Natural killer cell (primary cell): Measurements from ENCODE around the gene COL20A1. TPM values are rescaled to one million over a fixed set of nuclear protein-coding genes. Genes with fewer than 3 reads are reported as not detected.

ENCODE experiments used
- ATAC-seq, 3 donors: fragments of 150-1000 bp in 2 of 3; fragments of 200-7000 bp in 1 of 3; cut with Tn5 transposase; 1 replicate in 1 of 3; 2 replicates in 2 of 3; pipeline ENCODE4 v1.10.0; 2021; ENCODE audit warnings: mild to moderate bottlenecking in 2 of 3, moderate library complexity in 2 of 3
- DNase-seq, 2 donors: peaks; one replicate each; pipeline versions ENCODE4 v3.0.0 to v3.0.0-alpha.2; 2013 to 2021; ENCODE audit warnings: mixed read lengths in 1 of 2
- H3K27ac ChIP-seq: one replicate; pipeline ENCODE4 v1.5.1; 2013; ENCODE audit warnings: mild to moderate bottlenecking, low read length
- H3K27me3 ChIP-seq: one replicate; pipeline ENCODE4 v1.6.1; 2013; ENCODE audit warnings: low read length; ENCODE audit not compliant: control insufficient read depth, insufficient read depth
- H3K36me3 ChIP-seq: one replicate; pipeline ENCODE4 v1.6.1; 2013; ENCODE audit warnings: low read length; ENCODE audit not compliant: control insufficient read depth, insufficient read depth
- H3K4me1 ChIP-seq: one replicate; pipeline ENCODE4 v1.6.1; 2013; ENCODE audit warnings: low read length; ENCODE audit not compliant: control insufficient read depth, insufficient read depth
- H3K4me3 ChIP-seq: one replicate; pipeline ENCODE4 v1.5.1; 2013; ENCODE audit warnings: low read length
- H3K9me3 ChIP-seq: one replicate; pipeline ENCODE4 v1.6.1; 2013; ENCODE audit warnings: low read length; ENCODE audit not compliant: control insufficient read depth, insufficient read depth
- H3K27ac Mint-ChIP-seq, 2 donors: one replicate each; pipeline ENCODE4 v1.8.0; 2022; ENCODE audit warnings: mild to moderate bottlenecking in 2 of 2, mixed read lengths in 2 of 2, moderate library complexity in 1 of 2
- H3K27me3 Mint-ChIP-seq, 2 donors: one replicate each; pipeline ENCODE4 v1.8.0; 2022; ENCODE audit warnings: low read depth in 2 of 2, mixed read lengths in 2 of 2
- H3K36me3 Mint-ChIP-seq: one replicate; pipeline ENCODE4 v1.8.0; 2022; ENCODE audit warnings: mixed read lengths
- H3K4me1 Mint-ChIP-seq, 2 donors: one replicate each; pipeline ENCODE4 v1.8.0; 2022; ENCODE audit warnings: mixed read lengths in 2 of 2
- H3K4me3 Mint-ChIP-seq: one replicate; pipeline ENCODE4 v1.8.0; 2022; ENCODE audit warnings: mild to moderate bottlenecking, moderate library complexity, mixed read lengths
- H3K9me3 Mint-ChIP-seq, 2 donors: one replicate each; pipeline ENCODE4 v1.8.0; 2022; ENCODE audit warnings: mixed read lengths in 2 of 2
- CTCF ChIP-seq: fragments of 200-600 bp; IDR thresholded peaks from one replicate; pipeline ENCODE4 v1.8.0; 2022; ENCODE audit warnings: antibody characterized with exemption
- WGBS: methylation state at CpG from one replicate; pipeline ENCODE4 v1.1.7; 2013; ENCODE audit warnings: missing lambda C conversion rate; ENCODE audit not compliant: insufficient coverage; 5-methylcytosine and 5-hydroxymethylcytosine counted together
- intact Hi-C: fragments of 100-400 bp; cut with micrococcal nuclease; formaldehyde crosslinking; loops from one replicate; pipeline ENCODE4 v1.14.2; 2022
- total RNA-seq, 4 donors: library from RNA; stranded (reverse); fragments of 120-200 nt in 1 of 4; gene quantifications; one replicate each; pipeline versions ENCODE4 v1.2.3 to v1.2.4, GENCODE V29; 2013 to 2022

The COL20A1 gene
- total RNA-seq, 3 donors from 2014 or later (not counting 1 experiment from before 2014, with no cell fraction given), result 0.12 to 0.33 TPM; not detected in 1

- H3K36me3 ChIP-seq, result no peaks in the 10 kb centered on the region
- 85% methylated on average over 19 of the region's 19 CpGs for WGBS
- intact Hi-C loops, result no loop called here
- Mint-ChIP-seq H3K4me3 (no peak overlapping the region), H3K27ac (no peak overlapping the region), H3K4me1 (no peaks in the 10 kb centered on the region), H3K9me3 (no peaks in the 10 kb centered on the region), H3K27me3 (peaks cover 6 to 8% of the 10 kb centered on the region in 2 donors), H3K36me3 (no peaks in the 10 kb centered on the region)
- H3K27me3 ChIP-seq, result peaks cover 4% of the 10 kb centered on the region
- no peak overlapping the region for H3K27ac ChIP-seq
- no peaks in the 10 kb centered on the region for H3K9me3 ChIP-seq
- no peak for TF ChIP-seq CTCF
- H3K4me3 ChIP-seq, result no peak overlapping the region
- DNase-seq (no peak), ATAC-seq (no peak)
- no peaks in the 10 kb centered on the region for H3K4me1 ChIP-seq
These were observed 81.0 kb downstream of the COL20A1 start for GRCh38 chr20:63373996-63374395.

- Histone ChIP-seq H3K4me1 (no peaks in the 10 kb centered on the region), H3K27ac (no peak overlapping the region), H3K27me3 (peaks cover 4% of the 10 kb centered on the region), H3K36me3 (no peaks in the 10 kb centered on the region), H3K4me3 (no peak overlapping the region), H3K9me3 (no peaks in the 10 kb centered on the region)
- 70% methylated on average over 12 of the region's 12 CpGs for WGBS
- Mint-ChIP-seq H3K27me3 (peaks cover 7 to 8% of the 10 kb centered on the region in 2 donors), H3K9me3 (no peaks in the 10 kb centered on the region), H3K36me3 (no peaks in the 10 kb centered on the region), H3K4me1 (no peaks in the 10 kb centered on the region), H3K4me3 (no peak overlapping the region), H3K27ac (no peak overlapping the region)
- ATAC-seq, result no peak
- DNase-seq, result no peak
- no peak for TF ChIP-seq CTCF
- intact Hi-C loops, result no loop called here
These were observed 81.5 kb downstream of the COL20A1 start for GRCh38 chr20:63374504-63374903.

GRCh38 chr20:63375438-63375837 lies 82.5 kb downstream of the COL20A1 start:
- DNase-seq (no peak), ATAC-seq (no peak)
- Mint-ChIP-seq H3K36me3 (no peaks in the 10 kb centered on the region), H3K4me1 (no peaks in the 10 kb centered on the region), H3K27ac (no peak overlapping the region), H3K9me3 (no peaks in the 10 kb centered on the region), H3K4me3 (no peak overlapping the region), H3K27me3 (peaks cover 7 to 8% of the 10 kb centered on the region in 2 donors)
- 90% methylated on average over 3 of the region's 3 CpGs for WGBS
- no peak for TF ChIP-seq CTCF
- intact Hi-C loops, result no loop called here
- Histone ChIP-seq H3K27me3 (peaks cover 4% of the 10 kb centered on the region), H3K9me3 (no peaks in the 10 kb centered on the region), H3K4me1 (no peaks in the 10 kb centered on the region), H3K36me3 (no peaks in the 10 kb centered on the region), H3K27ac (no peak overlapping the region), H3K4me3 (no peak overlapping the region)
